Middle frontal gyrus (tissue), 1 donor: ENCODE results near the gene VPS35.

Experiments
- DNase-seq: peaks from one replicate; pipeline ENCODE4 v3.0.0-alpha.2; 2015; ENCODE audit warnings: low spot score; ENCODE audit errors: extremely low spot score

Gene VPS35

DNA sequence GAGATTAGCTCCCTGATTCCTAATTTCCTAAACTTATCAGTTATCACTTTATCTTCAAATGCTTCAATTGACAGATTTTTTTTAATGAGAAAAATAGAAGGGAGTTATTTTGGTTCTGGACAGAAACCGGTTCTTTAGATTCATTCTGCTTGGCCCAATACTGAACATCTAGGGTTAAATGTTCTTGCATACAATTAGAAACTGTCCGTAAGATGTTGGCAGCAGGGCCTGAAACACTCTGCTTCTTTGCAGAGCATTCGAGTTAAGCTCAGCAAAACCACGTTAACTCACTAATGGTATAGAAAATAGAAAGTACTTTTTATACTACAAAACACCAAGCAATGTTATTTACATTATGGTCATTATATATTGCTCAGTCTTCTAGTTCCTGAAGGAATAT is 75.0 kb downstream of the VPS35 start:
- DNase-seq: no peak

DNA sequence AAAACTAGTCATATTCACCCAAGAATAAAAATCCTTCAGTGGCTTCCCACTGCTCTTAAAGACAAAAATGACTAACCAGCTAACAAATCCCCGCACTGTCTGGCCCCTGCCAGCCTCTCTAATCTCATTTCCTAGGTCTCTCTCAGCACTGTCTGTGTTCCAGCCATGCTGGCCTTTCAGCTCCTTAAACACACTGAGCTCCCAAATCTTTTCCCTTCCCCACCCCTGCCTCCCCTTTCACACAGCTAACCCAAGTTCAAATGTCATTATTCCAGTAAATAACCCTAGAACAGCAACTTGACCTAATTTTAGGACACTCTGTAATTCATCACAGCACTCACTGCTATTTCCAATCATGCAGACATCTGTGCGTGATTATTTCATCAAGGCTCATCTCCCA is 75.6 kb downstream of the VPS35 start:
- DNase-seq: no peak

DNA sequence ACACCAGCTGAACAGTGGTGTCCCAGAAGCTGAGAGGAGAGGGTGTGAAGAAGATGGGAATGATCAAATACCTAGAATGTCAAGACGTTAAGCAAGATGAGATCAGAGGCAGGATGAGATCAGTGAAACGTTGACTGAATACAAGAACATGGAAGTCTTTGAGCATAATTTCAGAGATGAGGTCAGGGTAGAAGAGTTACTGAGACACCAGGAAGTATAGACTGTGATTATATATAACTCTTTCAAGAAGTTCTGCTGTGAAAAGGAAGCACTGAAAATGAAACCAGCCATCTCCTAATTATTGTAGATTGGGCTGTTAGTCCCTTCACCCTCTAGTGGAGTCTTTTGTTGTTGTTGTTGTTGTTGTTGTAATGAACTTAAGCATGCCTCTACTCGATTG is 76.9 kb downstream of the VPS35 start:
- no peak for DNase-seq

DNA sequence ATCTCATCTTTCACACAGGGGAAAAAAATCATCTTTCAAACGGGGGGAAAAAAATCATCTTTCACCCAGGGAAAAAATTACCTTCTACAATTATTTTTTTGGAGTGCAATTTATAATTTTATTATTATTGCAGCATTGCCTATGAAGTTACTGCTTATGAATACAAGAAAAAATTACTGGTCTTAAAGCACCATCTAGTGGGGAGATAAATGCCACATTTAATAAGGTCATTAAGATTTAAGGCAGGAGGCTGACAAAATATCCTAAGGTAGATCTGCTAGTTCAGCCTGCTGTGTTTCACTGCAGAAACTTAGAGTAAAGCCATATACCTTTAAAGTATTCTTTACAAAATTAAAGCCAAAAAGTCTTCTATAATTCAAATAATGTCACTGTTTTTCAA is 81.4 kb downstream of the VPS35 start:
- no peak for DNase-seq

- no peak for DNase-seq
Measured at GRCh38 chr16:46606231-46606630, 82.7 kb downstream of the VPS35 start.
